CD4-positive, alpha-beta memory T cell (primary cell): Measurements from ENCODE around the gene KRTAP9-2. TPM values are rescaled to one million over a fixed set of nuclear protein-coding genes. Genes with fewer than 3 reads are reported as not detected.
"Not testable (repeated sequence)": the region's sequence is repeated elsewhere in the genome, so short reads cannot be mapped to it uniquely, and the experiment has no call there.

Source experiments
- CTCF ChIA-PET: fragments of 350-600 bp; sonication (Branson Sonifier 250); formaldehyde crosslinking; loops from one replicate; lab custom pipeline; 2021; ENCODE audit warnings: inconsistent platforms; ENCODE audit not compliant: partially characterized antibody; lab: Charles Lee
- POLR2A ChIA-PET: fragments of 350-600 bp; sonication (Branson Sonifier 250); formaldehyde crosslinking; loops from one replicate; lab custom pipeline; 2021; ENCODE audit not compliant: partially characterized antibody; lab: Charles Lee
- DNase-seq, 5 donors: peaks; one replicate each; pipeline versions ENCODE4 v3.0.0 to v3.0.0-alpha.2; 2020 to 2022; ENCODE audit warnings: mixed read lengths in 1 of 5
- H3K27ac ChIP-seq: one replicate; pipeline ENCODE4 v1.7.0; 2013; ENCODE audit warnings: low read depth, low read length
- H3K27me3 ChIP-seq: 2 replicates; pipeline ENCODE4 v1.7.0; 2013; ENCODE audit warnings: mild to moderate bottlenecking, low read length, moderate library complexity; ENCODE audit not compliant: insufficient read depth
- H3K36me3 ChIP-seq: 2 replicates; pipeline ENCODE4 v1.7.0; 2013; ENCODE audit warnings: mild to moderate bottlenecking, low read length, moderate library complexity; ENCODE audit not compliant: insufficient read depth
- H3K4me1 ChIP-seq: 2 replicates; pipeline ENCODE4 v1.7.0; 2013; ENCODE audit warnings: mild to moderate bottlenecking, low read length, moderate library complexity; ENCODE audit not compliant: insufficient read depth
- H3K4me3 ChIP-seq, 2 donors: one replicate each; pipeline ENCODE4 v1.7.0; 2013; ENCODE audit warnings: low read length in 2 of 2, mild to moderate bottlenecking in 1 of 2
- H3K9me3 ChIP-seq, 2 donors: one replicate each; pipeline ENCODE4 v1.7.0; 2013; ENCODE audit warnings: low read length in 2 of 2, control low read depth in 1 of 2; ENCODE audit not compliant: control insufficient read depth in 1 of 2
- H3K27ac Mint-ChIP-seq, 7 donors: one replicate each; pipeline ENCODE4 v1.8.0; 2020 to 2021; ENCODE audit warnings: mixed read lengths in 7 of 7, mild to moderate bottlenecking in 6 of 7, inconsistent platforms in 3 of 7, moderate library complexity in 3 of 7
- H3K27me3 Mint-ChIP-seq, 2 donors: one replicate each; pipeline ENCODE4 v1.8.0; 2020 to 2021; ENCODE audit warnings: mixed read lengths in 2 of 2
- H3K36me3 Mint-ChIP-seq, 2 donors: one replicate each; pipeline ENCODE4 v1.8.0; 2020 to 2021; ENCODE audit warnings: mixed read lengths in 2 of 2, inconsistent platforms in 1 of 2, mild to moderate bottlenecking in 1 of 2
- H3K4me1 Mint-ChIP-seq, 4 donors: one replicate each; pipeline ENCODE4 v1.8.0; 2020 to 2021; ENCODE audit warnings: mixed read lengths in 4 of 4, mild to moderate bottlenecking in 1 of 4
- H3K4me3 Mint-ChIP-seq, 8 donors: one replicate each; pipeline ENCODE4 v1.8.0; 2020 to 2021; ENCODE audit warnings: mixed read lengths in 8 of 8, mild to moderate bottlenecking in 7 of 8, moderate library complexity in 6 of 8, inconsistent platforms in 3 of 8
- H3K9me3 Mint-ChIP-seq, 8 donors: one replicate each; pipeline ENCODE4 v1.8.0; 2020 to 2021; ENCODE audit warnings: mixed read lengths in 8 of 8, mild to moderate bottlenecking in 5 of 8, inconsistent platforms in 3 of 8, moderate library complexity in 1 of 8
- intact Hi-C: fragments of 100-400 bp; cut with micrococcal nuclease; formaldehyde crosslinking; loops from one replicate; pipeline ENCODE4 v1.15.1; 2023
- polyA plus RNA-seq, 2 donors: library from polyadenylated mRNA; unstranded; fragments of 300-500 nt; fragmentation: Illumina TruSeq; gene quantifications; one replicate each; pipeline ENCODE4 v1.2.3, GENCODE V29; 2021
- total RNA-seq, 2 experiments: library from RNA; stranded (reverse); gene quantifications; one replicate each; pipeline ENCODE4 v1.2.3, GENCODE V29; 2021

Gene KRTAP9-2
- total and polyA plus RNA-seq, 4 experiments from 2014 or later = not detected

GRCh38 chr17:41271858-41272257, 45.4 kb downstream of the KRTAP9-2 start:
- Mint-ChIP-seq H3K27me3 (peaks cover 16% of the 10 kb centered on the region in 2 donors), H3K27ac (no peak overlapping the region), H3K4me3 (no peak overlapping the region), H3K9me3 (peaks cover 0 to 2% (median 0%) of the 10 kb centered on the region in 8 donors), H3K4me1 (peaks cover 0 to 10% (median 4%) of the 10 kb centered on the region in 4 donors), H3K36me3 (no peaks in the 10 kb centered on the region)
- DNase-seq = no peak
- intact Hi-C loops = no loop called here
- ChIA-PET POLR2A (no interaction called here), CTCF (interaction anchor here (3.0 kb wide), 1 partner anchor 50 kb away, joined by 10 read pairs; no protein-coding TSS in a partner anchor)
- no peaks in the 10 kb centered on the region for H3K4me1 ChIP-seq
- H3K4me3 ChIP-seq = no peak overlapping the region
- no peaks in the 10 kb centered on the region for H3K9me3 ChIP-seq
- no peaks in the 10 kb centered on the region for H3K27me3 ChIP-seq
- H3K27ac ChIP-seq = no peak overlapping the region
- no peaks in the 10 kb centered on the region for H3K36me3 ChIP-seq

- POLR2A ChIA-PET, H3K27ac Mint-ChIP-seq, H3K9me3 ChIP-seq, H3K36me3 Mint-ChIP-seq, H3K27me3 ChIP-seq, H3K36me3 ChIP-seq, H3K4me3 ChIP-seq, H3K4me1 Mint-ChIP-seq, H3K4me1 ChIP-seq, H3K4me3 Mint-ChIP-seq, H3K9me3 Mint-ChIP-seq, H3K27ac ChIP-seq, CTCF ChIA-PET, DNase-seq: not testable (repeated sequence)
- peaks cover 14 to 19% of the 10 kb centered on the region in 2 donors for H3K27me3 Mint-ChIP-seq
- intact Hi-C loops = loop anchor here (1.0 kb wide), 1 partner anchor 11 kb away; no protein-coding TSS in a partner anchor
These were observed 49.3 kb downstream of the KRTAP9-2 start, which contains the start of gene KRTAP9-7 for GRCh38 chr17:41275648-41276190. Gene KRTAP9-7 (plus strand): TSS chr17:41275698. CDS start chr17:41275698, 0 bp downstream.

Other genes starting within 250 kb of the KRTAP9-2 start
Only the 30 nearest of the 41 such genes appear.
- not detected for gene KRTAP2-1, start 179.3 kb upstream of the KRTAP9-2 start, total RNA-seq
- not detected for gene KRTAP2-1, start 179.3 kb upstream of the KRTAP9-2 start, polyA plus RNA-seq
- gene KRTAP2-2, start 171.4 kb upstream of the KRTAP9-2 start, total RNA-seq = not detected
- gene KRTAP2-2, start 171.4 kb upstream of the KRTAP9-2 start, polyA plus RNA-seq = not detected
- gene KRTAP2-3, start 166.5 kb upstream of the KRTAP9-2 start, total RNA-seq = not detected
- not detected for gene KRTAP2-3, start 166.5 kb upstream of the KRTAP9-2 start, polyA plus RNA-seq
- gene KRTAP2-4, start 160.8 kb upstream of the KRTAP9-2 start, total RNA-seq = not detected
- not detected for gene KRTAP2-4, start 160.8 kb upstream of the KRTAP9-2 start, polyA plus RNA-seq
- gene KRTAP4-7, start 142.5 kb upstream of the KRTAP9-2 start, total RNA-seq = not detected
- gene KRTAP4-7, start 142.5 kb upstream of the KRTAP9-2 start, polyA plus RNA-seq = not detected
- not detected for gene KRTAP4-8, start 128.5 kb upstream of the KRTAP9-2 start, total RNA-seq
- gene KRTAP4-8, start 128.5 kb upstream of the KRTAP9-2 start, polyA plus RNA-seq = not detected
- not detected for gene KRTAP4-16, start 124.4 kb upstream of the KRTAP9-2 start, total RNA-seq
- not detected for gene KRTAP4-16, start 124.4 kb upstream of the KRTAP9-2 start, polyA plus RNA-seq
- not detected for gene KRTAP4-9, start 121.3 kb upstream of the KRTAP9-2 start, total RNA-seq
- not detected for gene KRTAP4-9, start 121.3 kb upstream of the KRTAP9-2 start, polyA plus RNA-seq
- not detected for gene KRTAP4-11, start 108.3 kb upstream of the KRTAP9-2 start, total RNA-seq
- gene KRTAP4-11, start 108.3 kb upstream of the KRTAP9-2 start, polyA plus RNA-seq = not detected
- not detected for gene KRTAP4-12, start 102.5 kb upstream of the KRTAP9-2 start, total RNA-seq
- gene KRTAP4-12, start 102.5 kb upstream of the KRTAP9-2 start, polyA plus RNA-seq = not detected
- gene KRTAP4-6, start 86.1 kb upstream of the KRTAP9-2 start, total RNA-seq = not detected
- gene KRTAP4-6, start 86.1 kb upstream of the KRTAP9-2 start, polyA plus RNA-seq = under 1 TPM in 1 of 2 donors, not detected in 1; 0.24 TPM
- not detected for gene KRTAP4-5, start 76.8 kb upstream of the KRTAP9-2 start, total RNA-seq
- gene KRTAP4-5, start 76.8 kb upstream of the KRTAP9-2 start, polyA plus RNA-seq = not detected
- gene KRTAP4-4, start 65.9 kb upstream of the KRTAP9-2 start, total RNA-seq = not detected
- not detected for gene KRTAP4-4, start 65.9 kb upstream of the KRTAP9-2 start, polyA plus RNA-seq
- not detected for gene KRTAP4-3, start 58.4 kb upstream of the KRTAP9-2 start, total RNA-seq
- gene KRTAP4-3, start 58.4 kb upstream of the KRTAP9-2 start, polyA plus RNA-seq = not detected
- not detected for gene KRTAP4-2, start 48.4 kb upstream of the KRTAP9-2 start, total RNA-seq
- not detected for gene KRTAP4-2, start 48.4 kb upstream of the KRTAP9-2 start, polyA plus RNA-seq
- gene KRTAP4-1, start 41.7 kb upstream of the KRTAP9-2 start, total RNA-seq = not detected
- gene KRTAP4-1, start 41.7 kb upstream of the KRTAP9-2 start, polyA plus RNA-seq = not detected
- gene KRTAP9-1, start 36.8 kb upstream of the KRTAP9-2 start, total RNA-seq = not detected
- gene KRTAP9-1, start 36.8 kb upstream of the KRTAP9-2 start, polyA plus RNA-seq = not detected
- not detected for gene KRTAP9-3, start 5.8 kb downstream of the KRTAP9-2 start, total RNA-seq
- gene KRTAP9-3, start 5.8 kb downstream of the KRTAP9-2 start, polyA plus RNA-seq = not detected
- not detected for gene KRTAP9-8, start 11.4 kb downstream of the KRTAP9-2 start, total RNA-seq
- gene KRTAP9-8, start 11.4 kb downstream of the KRTAP9-2 start, polyA plus RNA-seq = not detected
- not detected for gene KRTAP9-4, start 23.0 kb downstream of the KRTAP9-2 start, total RNA-seq
- not detected for gene KRTAP9-4, start 23.0 kb downstream of the KRTAP9-2 start, polyA plus RNA-seq
- gene KRTAP9-9, start 28.7 kb downstream of the KRTAP9-2 start, total RNA-seq = not detected
- gene KRTAP9-9, start 28.7 kb downstream of the KRTAP9-2 start, polyA plus RNA-seq = not detected
- gene KRTAP9-6, start 38.7 kb downstream of the KRTAP9-2 start, total RNA-seq = not detected
- not detected for gene KRTAP9-6, start 38.7 kb downstream of the KRTAP9-2 start, polyA plus RNA-seq
- gene KRTAP9-7, start 49.0 kb downstream of the KRTAP9-2 start, total RNA-seq = not detected
- gene KRTAP9-7, start 49.0 kb downstream of the KRTAP9-2 start, polyA plus RNA-seq = not detected
- gene KRTAP29-1, start 76.2 kb downstream of the KRTAP9-2 start, total RNA-seq = not detected
- not detected for gene KRTAP29-1, start 76.2 kb downstream of the KRTAP9-2 start, polyA plus RNA-seq
- gene KRTAP16-1, start 82.7 kb downstream of the KRTAP9-2 start, total RNA-seq = under 1 TPM in 1 of 2 experiments, not detected in 1; 0.28 TPM
- gene KRTAP16-1, start 82.7 kb downstream of the KRTAP9-2 start, polyA plus RNA-seq = not detected
- not detected for gene KRTAP17-1, start 89.1 kb downstream of the KRTAP9-2 start, total RNA-seq
- not detected for gene KRTAP17-1, start 89.1 kb downstream of the KRTAP9-2 start, polyA plus RNA-seq
- not detected for gene KRT33A, start 124.2 kb downstream of the KRTAP9-2 start, total RNA-seq
- gene KRT33A, start 124.2 kb downstream of the KRTAP9-2 start, polyA plus RNA-seq = not detected
- not detected for gene KRT33B, start 143.2 kb downstream of the KRTAP9-2 start, total RNA-seq
- gene KRT33B, start 143.2 kb downstream of the KRTAP9-2 start, polyA plus RNA-seq = not detected
- gene KRT34, start 155.7 kb downstream of the KRTAP9-2 start, total RNA-seq = not detected
- gene KRT34, start 155.7 kb downstream of the KRTAP9-2 start, polyA plus RNA-seq = not detected
- gene KRT31, start 171.0 kb downstream of the KRTAP9-2 start, total RNA-seq = not detected
- not detected for gene KRT31, start 171.0 kb downstream of the KRTAP9-2 start, polyA plus RNA-seq